VCaP (cell line): ENCODE data around the gene GNL3.
A peak's percentile ranks its signal among the peaks of the same experiment; 100 is the strongest.

ENCODE experiments used
- H3K27ac ChIP-seq: fragments of 450-650 bp; 2 replicates; pipeline ENCODE4 v1.5.1; 2017
- TF ChIP-seq, protein P1 (sequence below): fragments of 450-650 bp; conservative IDR thresholded peaks from 2 replicates; pipeline ENCODE4 v1.5.1; 2017; ENCODE audit warnings: mild to moderate bottlenecking, moderate library complexity

Gene GNL3

DNA sequence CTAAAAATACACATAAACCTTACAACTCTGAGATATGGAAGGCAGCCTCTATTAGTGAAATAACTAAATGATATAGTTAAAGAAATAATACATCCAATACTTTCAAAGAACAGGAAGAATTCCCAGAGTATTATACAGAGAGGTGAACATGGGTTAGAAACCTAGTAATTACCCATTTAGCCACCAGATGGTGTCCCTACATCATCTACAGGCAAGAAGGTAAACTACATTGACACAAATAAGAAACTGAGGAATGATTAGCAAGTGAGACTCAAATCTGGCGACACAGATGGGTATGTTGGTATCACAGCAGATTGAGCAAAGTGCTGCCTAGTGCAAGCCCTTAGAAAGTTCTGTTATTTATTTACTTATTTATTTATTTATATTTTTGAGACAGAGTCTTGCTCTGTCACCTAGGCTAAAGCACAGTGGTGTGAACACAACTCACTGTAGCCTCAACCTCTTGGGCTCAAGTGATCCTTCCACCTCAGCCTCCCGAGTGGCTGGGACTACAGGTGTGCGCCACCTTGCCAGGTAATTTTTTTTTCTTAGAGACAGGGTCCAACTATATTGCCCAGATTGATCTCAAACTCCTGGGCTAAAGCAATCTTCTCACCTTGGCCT lies 56.7 kb downstream of the GNL3 start:
- H3K27ac ChIP-seq = peak overlapping the region; percentile 64
- TF ChIP-seq, protein P1, sequence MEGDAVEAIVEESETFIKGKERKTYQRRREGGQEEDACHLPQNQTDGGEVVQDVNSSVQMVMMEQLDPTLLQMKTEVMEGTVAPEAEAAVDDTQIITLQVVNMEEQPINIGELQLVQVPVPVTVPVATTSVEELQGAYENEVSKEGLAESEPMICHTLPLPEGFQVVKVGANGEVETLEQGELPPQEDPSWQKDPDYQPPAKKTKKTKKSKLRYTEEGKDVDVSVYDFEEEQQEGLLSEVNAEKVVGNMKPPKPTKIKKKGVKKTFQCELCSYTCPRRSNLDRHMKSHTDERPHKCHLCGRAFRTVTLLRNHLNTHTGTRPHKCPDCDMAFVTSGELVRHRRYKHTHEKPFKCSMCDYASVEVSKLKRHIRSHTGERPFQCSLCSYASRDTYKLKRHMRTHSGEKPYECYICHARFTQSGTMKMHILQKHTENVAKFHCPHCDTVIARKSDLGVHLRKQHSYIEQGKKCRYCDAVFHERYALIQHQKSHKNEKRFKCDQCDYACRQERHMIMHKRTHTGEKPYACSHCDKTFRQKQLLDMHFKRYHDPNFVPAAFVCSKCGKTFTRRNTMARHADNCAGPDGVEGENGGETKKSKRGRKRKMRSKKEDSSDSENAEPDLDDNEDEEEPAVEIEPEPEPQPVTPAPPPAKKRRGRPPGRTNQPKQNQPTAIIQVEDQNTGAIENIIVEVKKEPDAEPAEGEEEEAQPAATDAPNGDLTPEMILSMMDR = peak; percentile 79

DNA sequence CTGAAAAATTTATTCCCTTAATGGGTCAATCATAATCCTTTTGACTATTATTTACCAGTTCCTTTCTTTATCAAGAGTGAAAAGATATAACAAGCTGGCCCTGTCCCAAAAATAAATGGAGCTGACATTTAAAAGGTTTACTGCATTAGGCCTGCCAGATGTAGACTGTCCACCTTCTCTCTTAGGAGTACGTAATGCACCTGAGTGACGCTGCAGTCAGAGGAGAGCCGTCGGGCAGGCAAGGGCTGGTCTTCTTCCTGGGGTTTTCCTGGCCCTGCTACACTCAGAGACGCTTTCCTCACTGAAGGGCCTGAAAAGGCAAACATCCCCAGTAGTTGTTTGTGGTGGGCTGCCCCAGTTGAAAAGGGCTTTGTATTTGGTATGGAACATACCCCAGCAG lies 57.3 kb downstream of the GNL3 start:
- H3K27ac ChIP-seq = peak overlapping the region; percentile 64
- TF ChIP-seq, protein P1 = no peak

DNA sequence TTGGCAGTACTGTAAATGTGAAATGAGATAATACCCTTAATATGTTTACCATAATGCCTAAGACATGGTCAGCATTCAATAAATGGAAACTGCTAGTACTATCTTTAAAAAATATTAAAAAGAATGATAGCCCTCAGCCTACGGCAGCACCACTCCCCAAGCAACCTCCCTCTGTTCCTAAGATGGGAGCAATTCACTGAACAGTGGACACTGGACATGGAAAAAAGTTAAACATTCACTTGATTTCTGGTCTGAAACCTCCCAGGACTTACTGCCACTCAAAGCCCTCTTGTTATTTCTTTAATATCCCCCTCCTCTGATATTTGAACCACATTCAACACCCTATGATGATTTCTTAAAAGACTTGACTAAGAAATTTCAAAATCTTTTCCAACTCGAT lies 57.9 kb downstream of the GNL3 start:
- TF ChIP-seq, protein P1 = no peak
- H3K27ac ChIP-seq = peak overlapping the region; percentile 64
